Measurements from ENCODE around the gene ATP6V1E1. TPM values are rescaled to one million over a fixed set of nuclear protein-coding genes. Genes with fewer than 3 reads are reported as not detected.
A peak's percentile ranks its signal among the peaks of the same experiment; 100 is the strongest.

The ATP6V1E1 gene
- total and polyA plus RNA-seq, 9 of the 15 experiments (the other 6 are each of a cell fraction or from before 2014, with no cell fraction given): 122 to 249 (median 179) TPM

GRCh38 chr22:17638432-17639246, 10.1 kb upstream of the ATP6V1E1 start, which contains the start of gene BCL2L13 (continued):
- TF ChIP-seq FOXJ3 (CRISPR knock-in tag; IDR thresholded peaks at IDR 0.05) (no peak), NFE2L1 (tag; IDR thresholded peaks at IDR 0.05; ENCODE audit: borderline replicate concordance, low read depth) (no peak), EP400 (IDR thresholded peaks at IDR 0.05) (peak; percentile 92), ZBTB7A (IDR thresholded peaks at IDR 0.05; ENCODE audit: borderline replicate concordance, control insufficient read depth, low read depth, low read length) (peak; percentile 100), JUN (IDR thresholded peaks at IDR 0.05; ENCODE audit: borderline replicate concordance, low read depth, low read length) (peak; percentile 95), JUN (CRISPR knock-in tag; IDR thresholded peaks at IDR 0.05; ENCODE audit: borderline replicate concordance) (peak; percentile 99), KHSRP (IDR thresholded peaks at IDR 0.05) (no peak), ZBTB9 (CRISPR knock-in tag; IDR thresholded peaks at IDR 0.05) (peak; percentile 52; the same call in 1 of the 2 replicates), CBX2 (IDR thresholded peaks at IDR 0.05; ENCODE audit: insufficient read depth, low read length, poor library complexity, severe bottlenecking) (no peak), SNAPC5 (CRISPR knock-in tag; IDR thresholded peaks at IDR 0.05) (no peak), ZNF311 (CRISPR knock-in tag; IDR thresholded peaks at IDR 0.05) (no peak), PKNOX1 (IDR thresholded peaks at IDR 0.05) (peak; percentile 63), NCOA2 (IDR thresholded peaks at IDR 0.05; ENCODE audit: partially characterized antibody in 2 of 2) (no peak), MTA1 (IDR thresholded peaks at IDR 0.05; ENCODE audit: borderline replicate concordance) (0 out of 2 replicates have a peak, but pooled peaks have one; percentile 53), TAF7 (tag; IDR thresholded peaks at IDR 0.05) (peak; percentile 98), DIDO1 (tag; IDR thresholded peaks at IDR 0.05; ENCODE audit: low read depth) (no peak), MTF1 (CRISPR knock-in tag; IDR thresholded peaks at IDR 0.05; ENCODE audit: borderline replicate concordance) (no peak), PTBP1 (IDR thresholded peaks at IDR 0.05; ENCODE audit: low read depth, low read length) (no peak), ZNF217 (CRISPR knock-in tag; IDR thresholded peaks at IDR 0.05) (no peak), CHAMP1 (IDR thresholded peaks at IDR 0.05) (no peak; the same call in 1 of the 2 replicates), PHF20 (IDR thresholded peaks at IDR 0.05; ENCODE audit: partially characterized antibody) (no peak), E2F1 (CRISPR knock-in tag; IDR thresholded peaks at IDR 0.05) (peak; percentile 87; the same call in 1 of the 2 replicates)
